Ascending aorta (tissue), 2 donors: ENCODE measurements around the gene PMS1. TPM values are rescaled to one million over a fixed set of nuclear protein-coding genes. Genes with fewer than 3 reads are reported as not detected.

ENCODE experiments used
- DNase-seq, 2 donors: peaks; one replicate each; pipeline ENCODE4 v3.0.0-alpha.2; 2019; ENCODE audit warnings: low spot score in 2 of 2
- H3K27ac ChIP-seq, 2 donors: fragments of 200-600 bp; sonication (generic); one replicate each; pipeline ENCODE4 v1.5.1; 2016 to 2017; ENCODE audit warnings: mild to moderate bottlenecking in 1 of 2
- H3K27me3 ChIP-seq: fragments of 200-600 bp; sonication (generic); one replicate; pipeline ENCODE4 v1.5.1; 2017
- H3K36me3 ChIP-seq, 2 donors: fragments of 200-600 bp; sonication (generic); one replicate each; pipeline ENCODE4 v1.5.1; 2016
- H3K4me1 ChIP-seq, 2 donors: fragments of 200-600 bp; sonication (generic); one replicate each; pipeline ENCODE4 v1.5.1; 2016 to 2017; ENCODE audit warnings: mild to moderate bottlenecking in 1 of 2
- H3K4me3 ChIP-seq, 2 donors: fragments of 200-600 bp; sonication (generic); one replicate each; pipeline ENCODE4 v1.5.1; 2016 to 2017; ENCODE audit warnings: mild to moderate bottlenecking in 1 of 2
- H3K9me3 ChIP-seq, 2 donors: fragments of 200-600 bp; sonication (generic); one replicate each; pipeline ENCODE4 v1.5.1; 2016
- CTCF ChIP-seq, 3 experiments: fragments of 200-600 bp in 2 of 3; fragments of 450-650 bp in 1 of 3; sonication (generic) in 2 of 3; IDR thresholded peaks; one replicate each; pipeline ENCODE4 v1.5.1; 2016 to 2019; ENCODE audit warnings: antibody characterized with exemption in 3 of 3, mild to moderate bottlenecking in 1 of 3, moderate library complexity in 1 of 3
- intact Hi-C: fragments of 100-400 bp; cut with DNase I; formaldehyde crosslinking; loops from one replicate; pipeline ENCODE4 v1.15.1; 2023
- total RNA-seq: library from RNA; depleted of rRNA; stranded (reverse); fragments of >200 nt; gene quantifications from one replicate; pipeline ENCODE4 v1.1.0, GENCODE V29; 2016

Gene PMS1
- total RNA-seq, 1 donor from 2014 or later: 8.7 TPM

- H3K36me3 ChIP-seq: peaks cover 3 to 25% of the 10 kb centered on the region in 2 donors
- H3K9me3 ChIP-seq: no peaks in the 10 kb centered on the region
- intact Hi-C loops: no loop called here
- DNase-seq: no peak
- H3K4me1 ChIP-seq: no peaks in the 10 kb centered on the region
- H3K4me3 ChIP-seq: no peak overlapping the region
- TF ChIP-seq CTCF (IDR thresholded peaks at IDR 0.05): no peak
- H3K27me3 ChIP-seq: no peaks in the 10 kb centered on the region
- H3K27ac ChIP-seq: no peak overlapping the region
Observed at GRCh38 chr2:189799030-189799331, 14.7 kb downstream of the PMS1 start.

GRCh38 chr2:189799531-189799930 lies 15.3 kb downstream of the PMS1 start:
- intact Hi-C loops: no loop called here
- H3K4me1 ChIP-seq: no peaks in the 10 kb centered on the region
- no peak for DNase-seq
- no peaks in the 10 kb centered on the region for H3K27me3 ChIP-seq
- no peak overlapping the region for H3K27ac ChIP-seq
- no peaks in the 10 kb centered on the region for H3K9me3 ChIP-seq
- TF ChIP-seq CTCF (IDR thresholded peaks at IDR 0.05): no peak
- peaks cover 6 to 21% of the 10 kb centered on the region in 2 donors for H3K36me3 ChIP-seq
- no peak overlapping the region for H3K4me3 ChIP-seq

- Histone ChIP-seq H3K36me3 (peaks cover 3 to 10% of the 10 kb centered on the region in 2 donors), H3K4me1 (no peaks in the 10 kb centered on the region), H3K4me3 (no peak overlapping the region), H3K27me3 (no peaks in the 10 kb centered on the region), H3K27ac (no peak overlapping the region), H3K9me3 (no peaks in the 10 kb centered on the region)
- no peak for DNase-seq
- intact Hi-C loops: no loop called here
- TF ChIP-seq CTCF (IDR thresholded peaks at IDR 0.05): no peak
Observed at GRCh38 chr2:189802396-189802912, 18.2 kb downstream of the PMS1 start.

GRCh38 chr2:189803431-189803830 lies 19.2 kb downstream of the PMS1 start:
- DNase-seq: no peak
- no peak overlapping the region for H3K27ac ChIP-seq
- no peaks in the 10 kb centered on the region for H3K9me3 ChIP-seq
- peaks cover 3 to 10% of the 10 kb centered on the region in 2 donors for H3K36me3 ChIP-seq
- intact Hi-C loops: no loop called here
- no peak for TF ChIP-seq CTCF (IDR thresholded peaks at IDR 0.05)
- H3K4me1 ChIP-seq: no peaks in the 10 kb centered on the region
- H3K27me3 ChIP-seq: no peaks in the 10 kb centered on the region
- H3K4me3 ChIP-seq: no peak overlapping the region

GRCh38 chr2:189818249-189819038 lies 34.2 kb downstream of the PMS1 start:
- no peak for DNase-seq
- intact Hi-C loops: no loop called here
- H3K27ac ChIP-seq: no peak overlapping the region
- H3K9me3 ChIP-seq: no peaks in the 10 kb centered on the region
- H3K4me3 ChIP-seq: no peak overlapping the region
- no peak for TF ChIP-seq CTCF (IDR thresholded peaks at IDR 0.05)
- H3K27me3 ChIP-seq: no peaks in the 10 kb centered on the region
- no peaks in the 10 kb centered on the region for H3K4me1 ChIP-seq
- peaks cover 0 to 14% of the 10 kb centered on the region in 2 donors for H3K36me3 ChIP-seq
